Body of pancreas (tissue), 4 donors: ENCODE results near the gene PRXL2A. TPM values are rescaled to one million over a fixed set of nuclear protein-coding genes. Genes with fewer than 3 reads are reported as not detected.

Source experiments
- ATAC-seq: fragments of 150-250 bp; one replicate; pipeline ENCODE4 v1.9.1; 2016
- DNase-seq, 4 donors: peaks; one replicate each; pipeline ENCODE4 v3.0.0-alpha.2; 2019
- H3K27ac ChIP-seq, 4 donors: fragments of 200-600 bp; sonication (generic); 1 replicate in 3 of 4; 2 replicates in 1 of 4; pipeline versions ENCODE4 v1.5.1 to v1.6.1; 2016 to 2019; ENCODE audit warnings: mild to moderate bottlenecking in 1 of 4, mixed read lengths in 1 of 4, moderate library complexity in 1 of 4
- H3K27me3 ChIP-seq, 2 donors: fragments of 200-600 bp; sonication (generic); one replicate each; pipeline ENCODE4 v1.6.0; 2016; ENCODE audit warnings: mild to moderate bottlenecking in 1 of 2
- H3K36me3 ChIP-seq, 2 donors: fragments of 200-600 bp; sonication (generic); replicated peaks in 1 of 2; 2 replicates each; pipeline ENCODE4 v1.5.1; 2016; ENCODE audit warnings: low read depth in 2 of 2; ENCODE audit not compliant: insufficient read depth in 1 of 2
- H3K4me1 ChIP-seq: fragments of 200-600 bp; sonication (generic); one replicate; pipeline ENCODE4 v1.6.0; 2016
- H3K4me3 ChIP-seq, 2 donors: fragments of 200-600 bp; sonication (generic); 1 replicate in 1 of 2; 2 replicates in 1 of 2; pipeline ENCODE4 v1.5.1; 2016 to 2019
- H3K9me3 ChIP-seq, 3 donors: fragments of 200-600 bp; sonication (generic); 1 replicate in 2 of 3; 2 replicates in 1 of 3; pipeline ENCODE4 v1.5.1; 2016
- CTCF ChIP-seq, 7 experiments: fragments of 450-650 bp in 4 of 7; fragments of 200-600 bp in 3 of 7; sonication (generic) in 3 of 7; IDR thresholded peaks; one replicate each; pipeline ENCODE4 v1.5.1; 2016 to 2019; ENCODE audit warnings: antibody characterized with exemption in 7 of 7
- POLR2A ChIP-seq, 3 donors: fragments of 450-650 bp; IDR thresholded peaks; one replicate each; pipeline ENCODE4 v1.6.1; 2016; ENCODE audit warnings: antibody characterized with exemption in 3 of 3, mild to moderate bottlenecking in 2 of 3
- WGBS, 2 donors: methylation state at CpG; one replicate each; pipeline ENCODE4 v1.1.5; 2017; 5-methylcytosine and 5-hydroxymethylcytosine counted together
- intact Hi-C: fragments of 100-400 bp; cut with DNase I; formaldehyde crosslinking; loops from one replicate; pipeline ENCODE4 v1.15.1; 2023
- total RNA-seq, 2 donors: library from RNA; depleted of rRNA; stranded (reverse); fragments of >200 nt; gene quantifications; one replicate each; pipeline ENCODE4 v1.1.0, GENCODE V29; 2016

The PRXL2A gene
- total RNA-seq, 2 donors from 2014 or later: 40.7 to 110 TPM

DNA sequence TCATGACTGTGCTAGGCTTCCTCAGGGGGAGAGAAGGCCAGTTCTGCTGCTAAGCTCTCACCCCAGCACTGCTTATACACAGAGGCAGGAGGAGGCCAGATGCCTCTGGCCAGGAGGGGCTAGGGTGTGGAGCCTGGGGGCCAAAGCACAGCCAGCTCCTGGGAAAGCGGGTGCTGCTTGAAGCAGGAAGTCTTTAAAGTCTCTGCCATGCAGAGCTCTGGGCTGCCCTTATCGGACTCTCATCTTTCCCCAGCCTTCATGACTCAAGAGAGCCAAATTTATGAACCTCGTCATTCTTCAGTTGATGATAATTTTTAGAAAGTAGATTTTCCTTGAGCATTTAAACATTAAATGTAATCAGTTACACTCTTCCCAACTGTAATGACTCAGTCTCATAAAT is 34.5 kb downstream of the PRXL2A start:
- Histone ChIP-seq H3K4me1 (no peaks in the 10 kb centered on the region), H3K4me3 (no peak overlapping the region), H3K27ac (no peak overlapping the region), H3K36me3 (no peaks in the 10 kb centered on the region), H3K27me3 (no peaks in the 10 kb centered on the region), H3K9me3 (no peaks in the 10 kb centered on the region)
- intact Hi-C loops: no loop called here
- WGBS, 2 donors: 73 to 81% methylated on average over 3 of the region's 3 CpGs
- TF ChIP-seq POLR2A (IDR thresholded peaks at IDR 0.05) (no peak), CTCF (IDR thresholded peaks at IDR 0.05) (no peak)
- ATAC-seq (no peak), DNase-seq (no peak)

DNA sequence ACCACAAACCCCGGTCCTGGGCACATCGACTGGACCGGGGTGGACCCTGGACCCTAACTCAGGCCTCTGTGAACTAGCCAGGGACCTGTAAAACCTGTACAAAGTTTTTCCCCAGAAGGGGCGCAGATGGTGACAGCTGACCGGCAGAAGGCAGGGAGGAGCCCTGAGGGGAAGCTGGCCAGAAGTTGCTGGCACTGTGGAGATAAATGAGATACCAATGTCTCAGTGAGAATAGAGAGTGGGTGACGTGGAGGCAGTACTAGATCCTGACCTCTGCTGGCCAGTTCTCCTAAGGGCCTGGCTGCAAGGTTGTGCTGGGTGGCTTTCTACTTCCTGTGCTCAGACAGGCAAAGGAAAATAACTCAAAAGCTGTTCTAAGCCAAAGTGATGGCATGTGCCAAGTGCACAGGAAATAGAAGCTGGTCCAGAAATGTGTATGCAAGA is 35.2 kb downstream of the PRXL2A start:
- intact Hi-C loops: no loop called here
- Histone ChIP-seq H3K36me3 (no peaks in the 10 kb centered on the region), H3K27ac (no peak overlapping the region), H3K27me3 (no peaks in the 10 kb centered on the region), H3K9me3 (no peaks in the 10 kb centered on the region), H3K4me1 (no peaks in the 10 kb centered on the region), H3K4me3 (no peak overlapping the region)
- 28 to 45% methylated on average over 3 to 6 of the region's 6 CpGs for WGBS, 2 donors
- peak in 5 of 7 experiments; percentile 8 to 48 (median 24) for TF ChIP-seq CTCF (IDR thresholded peaks at IDR 0.05)
- no peak for TF ChIP-seq POLR2A (IDR thresholded peaks at IDR 0.05)
- ATAC-seq (peak; percentile 48), DNase-seq (peak in 2 of 4 donors; percentile 17 to 60)

GRCh38 chr10:80444124-80444523 is 35.8 kb downstream of the PRXL2A start:
- Histone ChIP-seq H3K4me1 (no peaks in the 10 kb centered on the region), H3K27ac (no peak overlapping the region), H3K36me3 (no peaks in the 10 kb centered on the region), H3K4me3 (no peak overlapping the region), H3K27me3 (no peaks in the 10 kb centered on the region), H3K9me3 (no peaks in the 10 kb centered on the region)
- no peak for TF ChIP-seq POLR2A (IDR thresholded peaks at IDR 0.05)
- no peak for TF ChIP-seq CTCF (IDR thresholded peaks at IDR 0.05)
- DNase-seq (no peak), ATAC-seq (no peak)
- intact Hi-C loops: no loop called here
- WGBS, 2 donors: 66 to 67% methylated on average over 2 of the region's 2 CpGs

DNA sequence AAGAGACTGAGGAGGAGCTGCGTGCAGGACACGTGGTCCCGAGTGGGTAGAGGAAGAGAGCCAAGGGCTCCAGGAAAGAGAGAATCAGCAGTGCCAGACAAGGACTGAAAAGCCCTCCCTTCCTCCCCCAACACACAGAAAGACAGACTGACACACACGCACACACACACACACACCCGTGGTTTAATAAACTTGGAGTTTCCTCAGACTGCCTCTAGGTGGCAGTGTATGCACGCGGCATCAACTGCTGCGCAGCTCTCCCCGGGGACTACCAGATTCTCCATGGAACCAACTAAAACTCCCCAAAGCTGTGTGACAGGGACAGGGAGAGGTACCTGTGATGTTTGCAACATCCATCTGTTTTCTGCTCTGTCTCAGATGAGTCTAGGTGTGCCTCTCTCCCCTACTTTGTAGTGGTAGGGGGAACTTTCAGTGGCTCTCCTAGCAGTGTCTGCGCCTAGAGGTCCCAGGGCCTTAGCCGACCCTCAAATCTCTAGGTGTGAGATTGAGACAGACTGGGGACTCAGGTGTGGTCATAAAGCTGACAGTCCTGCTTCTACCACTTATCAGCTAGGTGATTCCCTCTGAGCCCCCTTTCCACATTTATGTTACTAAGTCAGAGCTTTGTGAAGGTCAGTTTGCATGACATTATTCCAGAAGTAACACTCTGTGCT is 36.4 kb downstream of the PRXL2A start:
- Histone ChIP-seq H3K27ac (no peak overlapping the region), H3K27me3 (no peaks in the 10 kb centered on the region), H3K4me1 (no peaks in the 10 kb centered on the region), H3K36me3 (no peaks in the 10 kb centered on the region), H3K9me3 (no peaks in the 10 kb centered on the region), H3K4me3 (no peak overlapping the region)
- intact Hi-C loops: no loop called here
- WGBS, 2 donors: 16 to 20% methylated on average over 11 of the region's 11 CpGs
- DNase-seq (peak; percentile 68 to 74 (median 71)), ATAC-seq (peak; percentile 96)
- TF ChIP-seq POLR2A (IDR thresholded peaks at IDR 0.05) (no peak), CTCF (IDR thresholded peaks at IDR 0.05) (peak; percentile 53 to 98 (median 82))
